Endothelial cell of umbilical vein (primary cell): ENCODE data around the gene PET100. TPM values are rescaled to one million over a fixed set of nuclear protein-coding genes. Genes with fewer than 3 reads are reported as not detected.

Experiments
- BruUV-seq: library from RNA; stranded (reverse); fragments of 400-500 nt; replicated peaks from 2 replicates; lab custom pipeline; 2021; lab: Mats Ljungman, UMichigan
- CTCF ChIA-PET: fragments of 300-600, 350-600 bp; sonication (Branson Sonifier 250); formaldehyde crosslinking; loops from one replicate; lab custom pipeline; 2021; ENCODE audit warnings: antibody characterized with exemption, inconsistent platforms; lab: Charles Lee
- POLR2A ChIA-PET: fragments of 300-600, 350-600 bp; sonication (Branson Sonifier 250); formaldehyde crosslinking; loops from one replicate; lab custom pipeline; 2021; ENCODE audit warnings: antibody characterized with exemption, inconsistent platforms; lab: Charles Lee
- DNase-seq: peaks from one replicate; pipeline ENCODE4 v3.0.0-alpha.2; 2011; ENCODE audit warnings: low read depth, low spot score
- FAIRE-seq: peaks from 2 replicates; lab custom pipeline; 2011; peaks lifted over from hg19 to GRCh38; lab: Jason Lieb, UNC
- H2AFZ ChIP-seq: 2 replicates; pipeline ENCODE4 v1.6.0; 2012; ENCODE audit warnings: low read depth, low read length, control low read depth, inconsistent platforms
- H3K27ac ChIP-seq: 2 replicates; pipeline ENCODE4 v1.5.1; 2011; ENCODE audit warnings: low read depth, mild to moderate bottlenecking, control low read depth, low read length, moderate library complexity; ENCODE audit not compliant: insufficient read depth
- H3K27me3 ChIP-seq, 2 experiments: 2 replicates each; pipeline versions ENCODE4 v1.6.0 to v1.6.1; 2011; ENCODE audit warnings: low read length in 2 of 2, mixed read lengths in 1 of 2; ENCODE audit not compliant: control insufficient read depth in 2 of 2, insufficient read depth in 2 of 2
- H3K36me3 ChIP-seq, 2 experiments: 2 replicates in 1 of 2; 3 replicates in 1 of 2; pipeline ENCODE4 v1.5.1; 2011; ENCODE audit warnings: low read length in 2 of 2, mild to moderate bottlenecking in 1 of 2, moderate library complexity in 1 of 2; ENCODE audit not compliant: control insufficient read depth in 2 of 2, insufficient read depth in 2 of 2; ENCODE audit errors: extremely low read depth in 1 of 2
- H3K4me1 ChIP-seq: 3 replicates; pipeline ENCODE4 v1.5.1; 2011; ENCODE audit warnings: mild to moderate bottlenecking, low read length; ENCODE audit not compliant: control insufficient read depth, insufficient read depth; ENCODE audit errors: extremely low read depth
- H3K4me2 ChIP-seq: 2 replicates; pipeline ENCODE4 v1.6.1; 2011; ENCODE audit warnings: low read length, control low read depth, mixed read lengths; ENCODE audit not compliant: insufficient read depth
- H3K4me3 ChIP-seq, 3 experiments: fragments of 200-600 bp in 1 of 3; sonication (generic), shearing (Covaris generic) in 1 of 3; replicated peaks in 1 of 3; 2 replicates each; pipeline ENCODE4 v1.5.1; 2011 to 2016; ENCODE audit warnings: control low read depth in 3 of 3, low read length in 3 of 3, mild to moderate bottlenecking in 2 of 3, inconsistent platforms in 1 of 3, low read depth in 1 of 3, moderate library complexity in 1 of 3; ENCODE audit not compliant: insufficient read depth in 1 of 3
- H3K79me2 ChIP-seq: 2 replicates; pipeline ENCODE4 v1.6.0; 2012; ENCODE audit warnings: low read length, inconsistent platforms; ENCODE audit not compliant: control insufficient read depth, insufficient read depth
- H3K9ac ChIP-seq: replicated peaks from 2 replicates; pipeline ENCODE3; 2011; ENCODE audit warnings: low read length, control low read depth; ENCODE audit not compliant: insufficient read depth; ENCODE audit errors: extremely low read depth
- H3K9me1 ChIP-seq: replicated peaks from 3 replicates; pipeline ENCODE4 v1.6.0; 2011; ENCODE audit warnings: mild to moderate bottlenecking, low read length; ENCODE audit not compliant: control insufficient read depth, insufficient read depth; ENCODE audit errors: extremely low read depth
- H3K9me3 ChIP-seq: replicated peaks from 2 replicates; pipeline ENCODE4 v1.5.1; 2012; ENCODE audit warnings: low read length, inconsistent platforms; ENCODE audit not compliant: control insufficient read depth, insufficient read depth
- H4K20me1 ChIP-seq: replicated peaks from 2 replicates; pipeline ENCODE3; 2011; ENCODE audit warnings: mild to moderate bottlenecking, low read length; ENCODE audit not compliant: control insufficient read depth, insufficient read depth; ENCODE audit errors: extremely low read depth
- EZH2 ChIP-seq: IDR thresholded peaks from 2 replicates; pipeline ENCODE4 v1.6.1; 2012; ENCODE audit warnings: borderline replicate concordance, low read depth, mild to moderate bottlenecking, moderate library complexity, low read length, inconsistent platforms; ENCODE audit not compliant: severe bottlenecking
- GATA2 ChIP-seq: IDR thresholded peaks from 2 replicates; pipeline ENCODE4 v1.7.0; 2011; ENCODE audit warnings: low read depth, mild to moderate bottlenecking, moderate library complexity, mixed read lengths, low read length; ENCODE audit not compliant: insufficient read length, insufficient read depth
- JUN ChIP-seq: IDR thresholded peaks from 2 replicates; pipeline ENCODE4 v1.6.1; 2011; ENCODE audit warnings: borderline replicate concordance, low read depth; ENCODE audit not compliant: insufficient read length, insufficient read depth
- POLR2AphosphoS5 ChIP-seq: IDR thresholded peaks from 2 replicates; pipeline ENCODE4 v1.6.1; 2012; ENCODE audit warnings: low read depth, mild to moderate bottlenecking, control low read depth, low read length, moderate library complexity; ENCODE audit not compliant: insufficient read depth
- dilution Hi-C: fragments of 300-500 bp; cut with MboI; formaldehyde crosslinking; loops from one replicate; pipeline ENCODE4 v1.15.0; 2019; ENCODE audit warnings: low sequenced_read_pairs; ENCODE audit not compliant: extremely low pct_ligation_motif_present
- intact Hi-C: fragments of 100-400 bp; cut with micrococcal nuclease; formaldehyde crosslinking; loops from one replicate; pipeline ENCODE4 v1.10.0; 2022
- polyA plus RNA-seq, 4 experiments: library from polyadenylated mRNA; depleted of rRNA in 3 of 4; stranded (reverse) in 3 of 4; unstranded in 1 of 4; fragments of >200 nt; gene quantifications; 2 replicates each; pipeline versions ENCODE4 v1.2.1 to v1.2.3, GENCODE V29; 2011 to 2012; ENCODE audit warnings: missing spikeins in 1 of 4
- total RNA-seq: library from RNA; stranded (reverse); gene quantifications from 2 replicates; pipeline ENCODE4 v1.2.3, GENCODE V29; 2021
- TF ChIP-seq, protein P1 (sequence below), 2 donors: IDR thresholded peaks; 1 replicate in 1 of 2; 2 replicates in 1 of 2; pipeline ENCODE4 v1.5.1; 2011; ENCODE audit warnings: low read length in 2 of 2, mild to moderate bottlenecking in 2 of 2, moderate library complexity in 2 of 2, control low read depth in 1 of 2, inconsistent platforms in 1 of 2, low read depth in 1 of 2; ENCODE audit not compliant: insufficient read depth in 1 of 2; ENCODE audit errors: extremely low read depth in 1 of 2
- TF ChIP-seq, protein P2 (sequence below): IDR thresholded peaks from 2 replicates; pipeline ENCODE4 v1.6.1; 2011; ENCODE audit not compliant: insufficient read depth, insufficient read length

Gene PET100
- total and polyA plus RNA-seq, 2 donors (not counting 3 experiments of a cell fraction or from before 2014, with no cell fraction given) = 55.0 to 172 TPM

DNA sequence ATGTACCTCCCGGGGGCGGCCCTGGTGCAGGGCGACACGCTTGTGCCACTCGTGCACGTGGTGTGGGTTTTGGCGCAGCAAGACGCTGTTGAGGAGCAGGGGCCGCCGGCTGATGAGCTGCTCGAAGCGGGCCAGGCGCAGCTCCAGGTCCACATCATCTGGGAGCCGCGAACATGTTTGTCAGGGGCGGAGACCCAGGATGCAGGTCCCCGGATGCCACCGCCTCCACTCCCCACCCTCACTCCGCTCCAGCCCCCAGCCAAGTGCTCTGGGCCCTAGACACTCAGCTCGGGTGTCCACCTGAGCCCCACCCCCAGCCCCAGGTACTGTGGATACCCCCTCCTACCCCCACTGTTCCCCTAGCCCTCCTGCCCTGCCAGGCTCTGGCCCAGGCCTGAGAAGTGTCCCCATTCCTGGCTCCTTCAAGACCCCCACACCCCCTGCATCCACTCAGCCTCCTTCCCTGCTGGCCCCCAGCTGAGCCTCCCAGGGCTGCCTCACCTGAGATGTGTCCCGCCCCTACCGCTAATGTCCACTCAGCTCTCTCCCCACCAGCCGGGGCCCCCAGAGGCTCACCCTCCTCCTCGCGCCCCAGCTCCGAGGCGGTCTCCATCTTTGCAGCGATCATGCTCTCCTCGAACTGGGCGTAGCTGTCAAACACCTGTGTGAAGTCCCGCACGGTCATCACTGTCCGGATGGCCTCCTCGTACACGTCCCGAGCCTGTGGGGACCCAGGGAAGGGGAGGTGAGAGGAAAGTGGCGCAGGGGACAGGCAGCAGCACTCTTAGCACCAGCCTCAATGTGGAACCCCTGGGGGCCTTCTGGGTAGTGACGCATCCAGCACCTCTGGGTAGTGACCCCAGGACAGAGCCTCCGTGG is 5.6 kb upstream of the PET100 start:
- Histone ChIP-seq H3K4me3 (no peak overlapping the region), H3K9me3 (no peaks in the 10 kb centered on the region), H3K9me1 (no peaks in the 10 kb centered on the region), H3K4me1 (peaks cover 8% of the 10 kb centered on the region), H3K4me2 (no peak overlapping the region), H3K27me3 (no peaks in the 10 kb centered on the region), H3K27ac (no peak overlapping the region), H3K36me3 (peaks cover 2 to 37% of the 10 kb centered on the region in 2 experiments), H3K9ac (no peak overlapping the region), H4K20me1 (no peaks in the 10 kb centered on the region), H3K79me2 (peaks cover 25% of the 10 kb centered on the region), H2AFZ (no peak overlapping the region)
- intact Hi-C loops = no loop called here
- CTCF ChIA-PET = no interaction called here
- FAIRE-seq (no peak), DNase-seq (no peak)
- dilution Hi-C loops = no loop called here
- TF ChIP-seq, protein P1, sequence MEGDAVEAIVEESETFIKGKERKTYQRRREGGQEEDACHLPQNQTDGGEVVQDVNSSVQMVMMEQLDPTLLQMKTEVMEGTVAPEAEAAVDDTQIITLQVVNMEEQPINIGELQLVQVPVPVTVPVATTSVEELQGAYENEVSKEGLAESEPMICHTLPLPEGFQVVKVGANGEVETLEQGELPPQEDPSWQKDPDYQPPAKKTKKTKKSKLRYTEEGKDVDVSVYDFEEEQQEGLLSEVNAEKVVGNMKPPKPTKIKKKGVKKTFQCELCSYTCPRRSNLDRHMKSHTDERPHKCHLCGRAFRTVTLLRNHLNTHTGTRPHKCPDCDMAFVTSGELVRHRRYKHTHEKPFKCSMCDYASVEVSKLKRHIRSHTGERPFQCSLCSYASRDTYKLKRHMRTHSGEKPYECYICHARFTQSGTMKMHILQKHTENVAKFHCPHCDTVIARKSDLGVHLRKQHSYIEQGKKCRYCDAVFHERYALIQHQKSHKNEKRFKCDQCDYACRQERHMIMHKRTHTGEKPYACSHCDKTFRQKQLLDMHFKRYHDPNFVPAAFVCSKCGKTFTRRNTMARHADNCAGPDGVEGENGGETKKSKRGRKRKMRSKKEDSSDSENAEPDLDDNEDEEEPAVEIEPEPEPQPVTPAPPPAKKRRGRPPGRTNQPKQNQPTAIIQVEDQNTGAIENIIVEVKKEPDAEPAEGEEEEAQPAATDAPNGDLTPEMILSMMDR (IDR thresholded peaks at IDR 0.05; ENCODE audit: extremely low read depth in 1 of 2, insufficient read depth in 1 of 2, low read depth in 1 of 2, low read length in 2 of 2) = no peak
- TF ChIP-seq GATA2 (no peak), EZH2 (no peak), POLR2AphosphoS5 (no peak), JUN (no peak)
- TF ChIP-seq, protein P2, sequence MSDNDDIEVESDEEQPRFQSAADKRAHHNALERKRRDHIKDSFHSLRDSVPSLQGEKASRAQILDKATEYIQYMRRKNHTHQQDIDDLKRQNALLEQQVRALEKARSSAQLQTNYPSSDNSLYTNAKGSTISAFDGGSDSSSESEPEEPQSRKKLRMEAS = no peak
- POLR2A ChIA-PET = interaction anchor here (0.6 kb wide), 2 partner anchors 75 to 176 kb away, joined by 3 read pairs; no protein-coding TSS in a partner anchor
- BruUV-seq = no TSS peak
